ENCODE results near the gene TFCP2L1.
"Not testable (repeated sequence)": the region's sequence is repeated elsewhere in the genome, so short reads cannot be mapped to it uniquely, and the experiment has no call there.

The TFCP2L1 gene

DNA sequence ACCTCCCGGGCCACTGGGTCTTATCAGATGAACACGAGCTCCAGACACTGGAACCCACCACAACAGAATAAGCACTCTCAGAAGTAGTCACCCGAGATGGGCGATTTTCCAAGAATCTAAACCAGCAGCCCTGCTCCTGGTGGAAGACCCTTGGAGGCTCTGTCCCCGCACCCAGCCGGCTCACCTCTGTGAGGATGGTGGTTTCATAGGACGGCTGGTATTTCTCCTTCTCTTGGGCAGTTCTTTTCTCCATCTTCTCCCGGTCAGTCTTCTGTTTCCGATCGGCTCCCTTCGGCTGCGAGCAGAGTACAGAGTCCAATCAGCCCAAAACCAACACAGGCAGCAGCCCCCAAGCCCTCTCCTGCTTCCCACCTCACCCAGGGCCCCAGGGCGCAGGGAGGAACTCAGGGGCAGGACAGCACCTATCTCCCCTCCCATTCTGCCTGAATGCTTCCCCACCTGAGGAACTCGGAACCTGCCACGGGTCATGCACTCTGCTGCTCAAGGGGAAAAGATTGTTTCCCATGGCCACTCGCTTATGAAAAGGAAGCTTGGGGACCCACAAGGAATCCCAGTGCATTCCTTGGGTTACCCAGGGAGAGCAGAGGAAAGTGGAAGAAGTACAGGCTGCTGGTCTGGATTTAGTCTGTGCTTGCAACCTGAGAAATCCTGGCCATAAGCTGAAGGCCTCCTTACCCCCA, 42.7 kb downstream of the TFCP2L1 start:
- no peak for DNase-seq (ENCODE audit: low read depth)

DNA sequence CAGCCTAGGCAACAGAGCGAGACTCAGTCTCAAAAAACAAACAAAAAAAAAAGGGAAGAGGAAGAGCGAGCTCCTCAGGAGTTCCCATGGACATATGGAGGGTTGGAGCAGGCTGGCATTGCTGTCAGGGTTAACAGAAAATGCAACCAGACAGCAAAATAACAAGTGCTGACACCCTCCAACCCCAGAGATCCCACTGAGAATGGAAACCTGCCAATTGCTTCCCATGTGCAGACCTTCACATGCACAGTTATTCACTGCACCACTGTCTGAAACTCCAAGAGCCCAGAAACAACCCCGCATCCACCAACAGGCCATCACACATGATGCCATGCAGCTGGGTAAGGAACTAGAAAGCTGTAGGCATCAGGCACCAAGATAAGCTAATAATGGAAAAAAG, 43.5 kb downstream of the TFCP2L1 start:
- DNase-seq (ENCODE audit: low read depth), result no peak

DNA sequence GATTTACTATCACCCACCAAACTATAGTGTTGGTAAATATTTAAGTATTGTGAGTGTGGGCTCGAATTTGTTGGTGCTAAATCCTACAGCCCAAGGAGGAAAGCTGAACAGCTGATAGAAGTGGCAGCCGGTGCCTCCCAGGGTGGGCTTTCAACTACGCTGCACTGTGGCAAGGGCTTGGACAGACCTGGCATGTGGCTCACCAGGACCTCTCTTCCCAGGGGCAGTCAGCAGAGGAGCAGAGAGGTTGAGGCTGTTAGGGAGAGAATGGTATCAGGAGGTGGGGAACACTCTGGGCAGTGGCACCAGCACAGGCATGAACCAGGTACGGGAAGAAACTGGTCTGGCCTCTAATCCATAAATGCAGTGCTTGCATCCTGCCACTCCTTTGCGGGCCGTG, 44.6 kb downstream of the TFCP2L1 start:
- no peak for DNase-seq (ENCODE audit: low read depth)

DNA sequence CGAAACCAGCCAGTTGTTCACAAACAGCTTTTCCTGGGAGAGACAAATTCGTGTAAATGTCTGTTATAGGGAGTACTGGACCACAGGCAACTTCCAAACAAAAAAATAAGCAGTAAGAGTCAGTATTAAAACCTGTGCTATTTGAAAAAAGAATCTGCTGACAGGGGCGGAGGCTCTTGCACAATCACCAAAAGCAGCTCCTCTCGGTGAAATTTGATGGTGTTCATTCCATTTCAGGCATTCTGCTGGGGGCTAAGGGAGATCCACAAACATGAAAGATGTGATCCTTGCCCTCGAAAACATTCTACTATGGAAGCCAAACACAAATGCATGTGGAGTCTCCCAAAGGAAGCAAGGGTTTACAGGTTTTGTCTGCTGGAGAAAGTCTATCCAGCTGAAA, 45.0 kb downstream of the TFCP2L1 start:
- no peak for DNase-seq (ENCODE audit: low read depth)

DNA sequence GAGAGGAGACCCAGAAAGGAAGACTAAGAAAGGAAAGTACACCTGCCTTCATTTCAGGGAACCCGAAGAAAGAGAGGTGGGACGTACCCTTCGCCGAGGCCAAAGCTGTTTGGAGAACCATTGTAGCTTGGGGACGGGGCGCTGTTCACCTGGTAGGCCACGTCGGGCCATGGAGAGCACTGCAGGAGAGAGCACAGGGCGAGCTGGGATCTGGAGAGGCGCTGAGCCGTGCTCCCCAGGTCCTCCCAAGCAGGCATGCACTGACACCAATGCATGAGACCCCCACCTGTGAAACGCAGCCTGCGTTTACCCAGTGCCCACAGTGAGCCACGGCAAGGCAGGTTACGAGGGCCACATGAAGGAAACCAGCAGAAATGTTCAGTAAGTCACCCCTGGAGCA, 45.5 kb downstream of the TFCP2L1 start:
- no peak for DNase-seq (ENCODE audit: low read depth)

DNA sequence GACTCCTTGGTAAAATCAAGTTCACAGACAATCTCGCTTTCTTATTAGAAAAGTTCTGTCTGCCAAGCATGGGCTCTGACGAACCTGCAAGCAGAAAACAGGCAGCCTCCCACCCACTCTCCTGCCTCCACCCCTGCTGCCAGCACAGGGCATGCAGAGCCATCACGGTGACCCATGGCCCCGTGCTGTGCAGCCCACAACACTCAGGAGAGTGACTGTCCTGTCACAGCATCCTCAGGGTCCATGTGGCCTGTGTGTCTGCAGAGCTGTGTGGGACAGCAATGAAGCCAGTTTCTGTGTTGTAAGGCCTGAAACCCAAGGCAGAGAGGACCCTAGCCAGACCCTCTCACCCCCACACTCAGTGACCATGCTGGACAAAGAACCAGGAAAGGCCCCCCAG, 46.2 kb downstream of the TFCP2L1 start:
- no peak for DNase-seq (ENCODE audit: low read depth)

DNA sequence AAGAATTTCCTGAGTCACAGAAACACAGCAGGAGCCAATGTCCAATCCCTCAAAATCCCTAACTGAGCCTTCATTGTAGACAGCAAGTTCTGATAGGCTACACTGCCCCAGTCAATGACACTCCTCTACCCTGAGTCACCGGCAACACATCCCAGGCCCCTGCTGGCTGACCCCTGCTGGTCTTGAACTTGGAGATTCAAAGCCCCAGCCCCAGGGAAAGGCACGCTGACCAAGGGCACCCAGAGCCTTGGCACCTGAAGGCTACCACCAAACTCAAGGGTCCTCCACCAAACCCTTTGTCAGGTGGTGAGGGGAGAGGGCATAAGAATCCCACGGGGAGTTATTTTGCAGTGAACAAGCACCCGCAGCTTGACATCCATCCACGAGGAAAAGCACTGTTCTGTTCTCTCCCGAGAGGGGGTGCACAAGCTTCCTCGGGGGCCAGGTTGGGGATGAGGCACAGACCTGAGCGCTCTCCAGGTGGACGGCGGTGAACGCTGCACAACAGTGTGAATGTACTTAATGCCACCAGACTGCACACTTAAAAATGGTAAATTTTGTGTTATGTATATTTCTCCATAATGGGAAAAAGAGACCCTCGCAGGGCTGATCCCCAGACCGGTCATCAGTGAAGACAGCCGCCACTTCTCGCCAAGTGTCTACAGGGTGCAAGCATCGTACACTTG, 46.9 kb downstream of the TFCP2L1 start:
- DNase-seq (ENCODE audit: low read depth), result no peak

DNA sequence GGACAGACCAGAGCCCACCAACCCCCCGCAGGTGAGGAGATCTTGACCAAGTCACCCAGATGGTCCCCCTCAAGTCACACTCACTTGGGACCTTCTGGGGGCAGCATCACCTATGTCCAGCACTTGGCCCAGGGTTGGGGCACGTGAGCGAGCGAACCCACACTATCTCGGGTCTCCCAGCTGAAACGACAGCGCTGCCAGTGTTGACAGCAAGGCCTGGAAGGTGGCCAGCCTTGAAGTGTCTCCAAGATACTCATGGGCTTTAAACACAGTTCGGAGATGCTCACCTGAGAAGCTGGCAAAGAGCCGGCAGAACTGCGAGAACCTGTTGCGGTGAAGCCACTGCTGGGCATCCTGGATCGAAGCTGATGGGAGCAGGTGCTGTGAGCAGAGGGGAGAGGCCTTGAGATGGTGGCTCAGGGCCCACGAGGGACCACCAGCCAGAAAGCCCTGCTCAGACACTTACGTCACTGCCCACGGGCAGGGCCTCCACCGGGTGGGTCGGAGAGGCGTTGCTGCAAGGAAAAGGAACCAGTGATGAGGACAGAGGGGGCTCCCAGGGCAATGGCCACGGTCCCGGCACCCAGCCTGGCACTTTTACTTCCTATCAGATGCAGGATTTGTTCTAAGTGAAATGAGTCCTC, 47.5 kb downstream of the TFCP2L1 start:
- DNase-seq (ENCODE audit: low read depth), result no peak

DNA sequence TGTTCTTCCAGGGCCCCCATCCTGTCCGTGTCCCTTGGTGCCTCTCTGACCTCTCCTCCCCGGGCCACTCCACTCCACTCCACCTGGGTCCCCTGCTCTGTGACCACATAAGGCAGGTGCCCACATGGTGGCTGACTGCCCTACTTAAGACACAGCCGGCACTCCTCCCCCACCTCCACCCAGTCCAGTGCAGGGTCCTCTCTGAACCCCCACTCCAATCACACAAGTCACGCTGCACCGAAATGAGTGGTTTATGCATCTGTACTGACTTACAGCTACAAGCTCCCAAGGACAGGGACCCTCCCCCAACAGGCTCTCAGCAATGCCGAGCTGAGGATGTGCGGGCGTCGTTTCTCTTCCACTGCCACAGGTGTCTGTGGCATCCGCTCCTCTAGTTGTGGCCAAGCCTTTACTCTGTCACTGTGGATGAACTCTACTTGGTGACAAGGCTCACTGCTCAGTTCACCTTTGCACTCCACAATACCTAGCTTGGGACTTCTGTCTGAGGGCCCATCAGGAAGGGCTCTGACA, 48.3 kb downstream of the TFCP2L1 start:
- no peak for DNase-seq (ENCODE audit: low read depth)

DNA sequence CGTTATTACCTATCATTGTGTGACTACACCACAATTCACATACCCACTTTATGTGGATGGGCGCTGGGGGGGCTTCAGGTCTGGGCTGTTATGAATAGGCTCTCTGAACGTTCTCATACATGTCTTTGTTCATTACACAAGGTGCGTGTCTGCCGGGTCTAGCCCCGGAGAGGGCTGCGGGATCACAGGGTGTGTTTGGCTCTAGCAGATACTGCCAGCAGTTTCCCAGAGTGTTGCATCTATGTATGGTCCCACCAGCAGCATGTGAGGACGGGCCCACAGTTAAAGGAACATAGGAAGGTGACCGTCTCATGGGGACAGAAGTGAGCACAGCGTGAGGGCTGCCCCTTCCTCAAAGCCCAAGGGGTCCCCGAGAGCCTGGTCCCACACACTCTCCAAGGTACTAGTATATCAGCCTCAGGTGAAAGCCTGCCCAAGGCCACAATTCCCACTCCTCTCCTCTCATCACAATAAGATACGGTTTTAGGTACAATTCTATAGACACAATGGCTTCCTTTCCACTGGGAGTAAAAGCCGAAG, 48.8 kb downstream of the TFCP2L1 start:
- DNase-seq (ENCODE audit: low read depth), result no peak

DNA sequence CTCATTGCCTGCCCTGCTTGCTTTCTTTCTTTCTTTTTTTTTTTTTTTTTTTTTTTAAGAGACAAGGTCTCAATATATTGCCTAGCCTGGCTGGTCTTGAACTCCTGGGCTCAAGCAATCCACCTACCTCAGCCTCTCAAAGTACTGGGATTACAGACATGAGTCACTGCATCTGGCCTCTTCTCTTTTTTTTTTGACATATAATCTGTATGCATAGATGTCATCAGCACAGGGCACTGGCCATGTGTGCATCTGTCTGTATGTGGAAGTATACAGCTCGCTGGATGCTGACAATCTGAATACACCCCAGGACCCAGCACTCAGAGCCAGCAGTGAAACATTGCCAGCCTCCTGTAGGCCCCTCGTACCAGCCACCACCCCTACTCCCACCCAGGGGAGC, 49.5 kb downstream of the TFCP2L1 start:
- no peak for DNase-seq (ENCODE audit: low read depth)

DNA sequence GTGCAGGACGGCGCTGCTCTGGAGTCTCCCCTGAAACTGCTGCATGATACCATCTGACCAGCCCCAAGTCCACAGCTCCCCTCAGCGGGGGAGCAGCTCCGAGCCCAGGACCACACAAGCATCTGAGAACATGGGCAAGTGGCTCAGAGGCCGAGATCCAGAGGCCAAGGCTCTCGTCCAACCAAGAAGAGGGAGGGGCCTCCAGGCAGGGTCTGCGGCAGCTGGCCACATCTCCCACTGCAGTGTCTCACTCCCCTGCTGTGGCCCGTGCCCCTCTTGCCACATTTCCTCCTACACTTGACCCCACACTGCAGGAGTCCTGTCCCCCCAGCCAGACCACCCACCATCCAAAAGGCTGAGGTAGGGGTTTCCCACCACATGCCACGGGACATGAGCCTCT, 50.2 kb downstream of the TFCP2L1 start:
- DNase-seq (ENCODE audit: low read depth), result no peak

DNA sequence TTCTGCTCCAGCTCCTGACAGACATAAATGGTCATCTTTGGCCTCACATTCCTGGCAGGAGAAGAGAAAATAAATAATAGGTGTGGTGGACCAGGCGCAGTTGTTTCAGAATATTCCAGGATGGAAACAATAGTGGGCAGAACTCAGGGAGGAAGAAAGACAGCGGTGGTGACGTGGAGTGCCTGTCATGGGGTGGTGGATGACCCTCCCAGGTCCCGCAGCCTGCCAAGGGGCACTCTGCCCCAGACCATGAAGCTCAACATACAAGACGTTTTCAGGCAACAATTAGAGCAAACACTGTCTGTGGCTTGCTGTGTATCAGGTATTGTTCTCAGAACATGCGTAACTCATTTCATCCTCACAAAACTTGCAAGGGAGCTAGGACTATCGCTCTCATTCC, 50.9 kb downstream of the TFCP2L1 start:
- no peak for DNase-seq (ENCODE audit: low read depth)

DNA sequence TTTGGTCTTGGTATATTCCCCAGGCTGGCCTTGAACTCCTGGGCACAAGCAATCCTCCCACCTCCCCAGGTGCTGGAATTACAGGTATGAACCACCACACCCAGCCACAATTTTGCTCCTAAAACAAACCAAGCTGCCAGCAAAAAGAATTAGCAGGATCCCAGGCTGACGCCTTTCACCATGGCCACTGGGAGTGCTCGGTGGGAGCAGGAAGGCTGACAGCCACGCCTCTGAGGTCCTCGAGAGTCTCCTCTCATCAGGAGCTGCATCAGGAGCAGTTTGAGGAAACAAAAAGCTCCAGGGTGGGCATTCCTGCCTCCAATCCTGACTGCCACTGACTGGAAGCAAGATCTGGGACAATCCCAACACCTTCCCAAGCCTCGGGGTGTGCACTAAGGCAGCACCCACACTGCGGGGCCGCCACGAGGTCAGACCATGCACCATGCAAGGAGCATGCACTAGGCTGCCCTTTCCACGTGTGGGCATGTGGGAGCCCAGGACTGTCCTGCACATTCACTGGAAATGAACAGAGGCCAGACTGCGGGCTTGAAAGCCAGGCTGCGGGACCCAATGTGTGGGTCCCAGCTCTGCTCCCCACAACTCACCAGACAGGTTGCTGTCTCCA, 51.4 kb downstream of the TFCP2L1 start:
- DNase-seq (ENCODE audit: low read depth), result no peak

DNA sequence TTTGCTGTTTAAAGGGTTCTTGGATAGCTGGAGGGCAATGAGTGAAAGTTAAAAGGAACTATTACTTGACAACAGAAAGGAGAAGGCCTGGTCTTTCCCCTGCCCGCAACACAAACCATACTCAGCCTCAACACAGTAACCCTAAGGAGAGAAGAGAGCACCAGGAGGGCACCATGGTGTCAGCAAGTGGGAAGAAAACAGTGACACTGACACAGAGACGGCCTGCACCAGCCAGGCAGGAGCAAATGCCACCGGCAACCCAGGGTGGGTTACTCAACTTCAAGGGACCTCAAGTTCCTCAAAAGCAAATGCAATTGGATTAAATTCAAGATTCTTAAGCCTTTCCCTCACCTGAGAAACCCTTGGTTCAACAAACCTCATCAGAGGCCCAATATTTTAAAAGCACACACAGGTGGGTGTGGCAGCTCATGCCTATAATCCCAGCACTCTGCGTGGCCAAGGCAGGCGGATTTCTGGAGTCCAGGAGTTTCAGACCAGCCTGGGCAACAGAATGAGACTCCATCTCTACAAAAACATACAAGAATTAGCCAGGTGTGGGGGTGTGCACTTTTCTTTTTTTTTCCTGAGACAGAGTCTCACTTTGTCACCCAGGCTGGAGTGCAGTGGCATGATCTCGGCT, 52.3 kb downstream of the TFCP2L1 start:
- no peak for DNase-seq (ENCODE audit: low read depth)

DNA sequence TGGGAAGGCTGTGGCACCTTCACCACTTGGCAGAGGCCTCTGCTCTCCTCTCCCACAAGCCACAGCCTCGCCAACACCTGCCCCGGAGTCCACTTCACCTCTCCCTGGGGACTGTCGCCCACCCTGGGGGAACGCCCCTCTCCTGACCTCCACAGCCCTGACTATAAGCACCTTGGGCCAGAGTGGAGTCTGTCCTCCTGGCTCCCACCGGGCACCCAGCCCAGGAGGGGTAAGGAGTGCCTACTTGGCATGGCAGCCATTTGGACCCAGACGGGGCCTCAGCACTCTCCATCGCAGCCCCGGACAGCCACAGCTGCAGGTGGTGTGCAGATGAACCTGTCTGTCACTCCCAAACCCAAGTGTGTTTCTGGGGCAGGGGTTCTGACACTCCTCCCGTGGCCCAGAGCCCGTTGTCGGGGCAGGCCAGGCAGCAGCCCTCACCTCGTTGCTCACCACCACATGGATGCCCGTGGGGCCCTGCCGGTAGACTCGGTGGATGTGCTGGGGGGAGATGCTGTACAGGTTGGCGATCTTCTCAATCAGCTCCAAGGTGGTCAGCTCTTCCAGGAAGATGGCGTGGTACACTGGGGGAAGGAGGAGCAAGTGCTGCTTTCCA, 53.5 kb downstream of the TFCP2L1 start:
- no peak for DNase-seq (ENCODE audit: low read depth)

DNA sequence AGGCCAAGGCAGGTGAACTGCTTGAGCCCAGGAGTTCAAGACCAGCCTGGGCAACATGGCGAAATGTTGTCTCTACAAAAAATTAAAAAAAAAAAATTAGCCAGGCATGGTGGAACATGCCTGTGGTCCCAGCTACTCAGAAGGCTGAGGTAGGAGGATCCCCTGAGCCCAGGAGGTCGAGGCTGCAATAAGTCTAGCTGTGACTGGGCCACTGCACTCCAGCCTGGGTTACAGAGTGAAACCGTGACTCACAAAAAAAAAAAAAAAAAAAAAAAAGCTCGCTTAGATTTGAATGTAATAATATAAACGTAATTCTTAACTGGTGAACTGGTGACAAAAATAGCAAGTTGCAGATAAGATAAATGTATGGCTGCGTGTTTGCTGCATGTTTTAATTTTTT, 56.5 kb downstream of the TFCP2L1 start:
- DNase-seq (ENCODE audit: low read depth), result no peak

DNA sequence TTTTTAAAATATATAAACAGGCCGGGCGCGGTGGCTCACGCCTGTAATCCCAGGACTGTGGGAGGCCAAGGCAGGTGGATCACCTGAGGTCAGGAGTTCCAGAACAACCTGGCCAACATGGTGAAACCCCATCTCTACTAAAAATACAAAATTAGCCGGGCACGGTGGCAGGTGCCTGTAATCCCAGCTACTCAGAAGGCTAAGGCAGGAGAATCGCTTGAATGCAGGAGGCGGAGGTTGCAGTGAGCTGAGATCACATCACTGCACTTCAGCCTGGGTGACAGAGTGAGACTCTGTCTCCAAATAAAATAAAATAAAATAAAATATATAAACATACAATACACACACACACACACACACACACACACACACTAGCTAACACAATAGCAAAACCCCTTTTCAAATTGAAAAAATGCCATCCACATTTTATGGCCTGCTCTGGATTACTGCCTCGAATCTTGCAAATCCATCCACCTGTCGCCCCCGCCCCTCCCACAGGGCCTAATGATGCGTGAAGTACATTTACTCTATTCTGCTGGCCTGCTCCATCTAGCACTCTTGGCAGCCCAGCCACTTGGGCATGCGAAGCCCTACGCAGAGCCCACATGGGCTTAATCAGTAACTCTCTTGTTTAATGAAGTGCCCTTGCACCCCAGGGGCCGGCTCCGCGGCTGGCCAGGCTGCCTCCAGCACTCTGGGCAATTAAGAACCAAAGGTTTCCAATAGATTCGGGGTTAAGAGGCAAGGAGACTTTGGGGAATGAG, 57.4 kb downstream of the TFCP2L1 start:
- DNase-seq (ENCODE audit: low read depth), result not testable (repeated sequence)

DNA sequence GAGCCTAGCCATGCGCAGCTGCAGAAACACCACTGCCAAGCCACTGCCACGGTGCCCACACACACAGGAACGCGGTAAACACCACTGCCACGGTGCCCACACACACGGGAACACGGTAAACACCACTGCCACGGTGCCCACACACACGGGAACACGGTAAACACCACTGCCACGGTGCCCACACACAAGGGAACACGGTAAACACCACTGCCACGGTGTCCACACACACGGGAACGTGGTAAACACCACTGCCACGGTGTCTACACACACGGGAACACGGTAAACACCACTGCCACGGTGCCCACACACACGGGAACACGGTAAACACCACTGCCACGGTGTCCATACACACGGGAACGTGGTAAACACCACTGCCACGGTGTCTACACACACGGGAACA, 59.3 kb downstream of the TFCP2L1 start:
- not testable (repeated sequence) for DNase-seq (ENCODE audit: low read depth)

DNA sequence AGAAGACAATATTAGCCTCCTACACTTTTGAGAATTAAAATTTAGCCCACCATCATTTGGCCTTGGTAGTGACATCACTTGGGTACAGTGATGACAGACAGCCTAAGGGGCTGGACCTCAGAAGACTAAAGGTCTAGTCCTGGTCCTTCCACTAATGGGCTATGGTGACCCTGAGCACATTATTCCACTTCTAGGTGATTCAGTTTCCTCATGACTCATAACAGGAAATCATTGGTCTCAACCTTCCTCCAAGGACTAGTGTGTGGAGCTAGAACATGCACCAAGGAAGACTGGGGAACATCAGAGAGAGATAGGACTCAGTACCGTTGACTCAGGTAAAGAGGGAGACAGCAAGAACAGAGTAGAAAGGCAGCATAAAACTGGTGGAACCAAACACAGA, 64.0 kb downstream of the TFCP2L1 start:
- DNase-seq (ENCODE audit: low read depth), result no peak

DNA sequence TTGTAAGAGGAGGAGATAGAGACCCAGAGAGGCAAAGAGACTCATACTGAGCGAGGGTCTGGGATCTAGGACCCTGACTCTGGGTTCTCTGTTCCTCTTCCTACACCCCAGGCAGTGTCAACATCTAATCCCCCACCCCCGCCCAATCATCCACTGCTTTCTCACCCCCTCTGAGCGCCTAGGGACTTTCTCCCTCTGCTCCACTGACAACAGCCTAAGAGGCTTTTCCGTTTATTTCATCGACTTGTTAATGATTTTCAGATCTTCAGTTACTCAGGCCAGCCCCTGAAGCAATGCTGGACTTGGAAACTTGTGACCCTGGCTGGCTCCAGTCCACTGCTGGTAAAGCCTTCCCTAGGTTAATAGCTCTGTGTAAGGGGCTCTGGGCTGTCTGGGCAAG, 65.1 kb downstream of the TFCP2L1 start:
- no peak for DNase-seq (ENCODE audit: low read depth)

All from activated T-helper 9 cell treated with anti-CD3 and anti-CD28 coated beads, Interleukin-2, amount 50 U/mL, for 16 hours (primary cell).